NT2/D1 (cell line): ENCODE measurements around the gene PRDX6.

Experiments
- SUZ12 ChIP-seq: IDR thresholded peaks from 2 replicates; pipeline ENCODE4 v1.6.1; 2011; ENCODE audit not compliant: insufficient read length, insufficient read depth; ENCODE audit errors: extremely low read depth
- YY1 ChIP-seq: IDR thresholded peaks from 2 replicates; pipeline ENCODE4 v1.6.1; 2011; ENCODE audit not compliant: insufficient read length, insufficient read depth

GRCh38 chr1:173476197-173476664 is 904 bp upstream of the PRDX6 start:
- TF ChIP-seq YY1, result no peak
- no peak for TF ChIP-seq SUZ12
